T-helper 1 cell treated with Interleukin-12 subunit alpha and Interleukin-12 subunit beta and Interleukin-4 antibody, amounts not matched to agents 30 μg/mL and 1 μg/mL, for 36 hours (primary cell): ENCODE measurements around the gene CFAP251.
"Not testable (repeated sequence)": the region's sequence is repeated elsewhere in the genome, so short reads cannot be mapped to it uniquely, and the experiment has no call there.

Experiments
- H3K27ac Mint-ChIP-seq: one replicate; pipeline ENCODE4 v1.8.0; 2021; ENCODE audit warnings: mild to moderate bottlenecking, mixed read lengths
- H3K27me3 Mint-ChIP-seq: one replicate; pipeline ENCODE4 v1.8.0; 2021; ENCODE audit warnings: low read depth, mixed read lengths
- H3K36me3 Mint-ChIP-seq: one replicate; pipeline ENCODE4 v1.8.0; 2021; ENCODE audit warnings: low read depth, mixed read lengths
- H3K4me1 Mint-ChIP-seq: one replicate; pipeline ENCODE4 v1.8.0; 2021; ENCODE audit warnings: low read depth, mixed read lengths
- H3K4me3 Mint-ChIP-seq: one replicate; pipeline ENCODE4 v1.8.0; 2021; ENCODE audit warnings: mild to moderate bottlenecking, moderate library complexity, mixed read lengths
- H3K9me3 Mint-ChIP-seq: one replicate; pipeline ENCODE4 v1.8.0; 2021; ENCODE audit warnings: mixed read lengths

Gene CFAP251

GRCh38 chr12:121926874-121927706 lies 8.7 kb downstream of the CFAP251 start:
- no peaks in the 10 kb centered on the region for H3K27me3 Mint-ChIP-seq
- H3K4me1 Mint-ChIP-seq = peaks cover 2% of the 10 kb centered on the region
- no peak overlapping the region for H3K4me3 Mint-ChIP-seq
- H3K27ac Mint-ChIP-seq = no peak overlapping the region
- no peaks in the 10 kb centered on the region for H3K36me3 Mint-ChIP-seq
- no peaks in the 10 kb centered on the region for H3K9me3 Mint-ChIP-seq

GRCh38 chr12:121927813-121928212 lies 9.4 kb downstream of the CFAP251 start:
- Mint-ChIP-seq H3K27ac (no peak overlapping the region), H3K36me3 (peaks cover 4% of the 10 kb centered on the region), H3K9me3 (no peaks in the 10 kb centered on the region), H3K4me1 (peaks cover 2% of the 10 kb centered on the region), H3K4me3 (no peak overlapping the region), H3K27me3 (no peaks in the 10 kb centered on the region)

GRCh38 chr12:121929545-121929944 lies 11.2 kb downstream of the CFAP251 start:
- H3K27ac Mint-ChIP-seq, H3K4me3 Mint-ChIP-seq, H3K27me3 Mint-ChIP-seq, H3K36me3 Mint-ChIP-seq, H3K9me3 Mint-ChIP-seq, H3K4me1 Mint-ChIP-seq: not testable (repeated sequence)

- peaks cover 6% of the 10 kb centered on the region for H3K36me3 Mint-ChIP-seq
- no peak overlapping the region for H3K4me3 Mint-ChIP-seq
- H3K4me1 Mint-ChIP-seq = peaks cover 2% of the 10 kb centered on the region
- no peaks in the 10 kb centered on the region for H3K27me3 Mint-ChIP-seq
- H3K9me3 Mint-ChIP-seq = no peaks in the 10 kb centered on the region
- no peak overlapping the region for H3K27ac Mint-ChIP-seq
These were observed 12.5 kb downstream of the CFAP251 start for GRCh38 chr12:121930862-121931261.

- H3K36me3 Mint-ChIP-seq = peaks cover 9% of the 10 kb centered on the region
- H3K27me3 Mint-ChIP-seq = no peaks in the 10 kb centered on the region
- no peak overlapping the region for H3K4me3 Mint-ChIP-seq
- H3K9me3 Mint-ChIP-seq = no peaks in the 10 kb centered on the region
- H3K27ac Mint-ChIP-seq = no peak overlapping the region
- H3K4me1 Mint-ChIP-seq = peaks cover 2% of the 10 kb centered on the region
These were observed 13.8 kb downstream of the CFAP251 start for GRCh38 chr12:121932176-121932536.

- no peaks in the 10 kb centered on the region for H3K27me3 Mint-ChIP-seq
- no peak overlapping the region for H3K27ac Mint-ChIP-seq
- H3K9me3 Mint-ChIP-seq = no peaks in the 10 kb centered on the region
- H3K4me1 Mint-ChIP-seq = peaks cover 3% of the 10 kb centered on the region
- peaks cover 10% of the 10 kb centered on the region for H3K36me3 Mint-ChIP-seq
- H3K4me3 Mint-ChIP-seq = no peak overlapping the region
These were observed 14.6 kb downstream of the CFAP251 start for GRCh38 chr12:121932914-121933521.

- H3K27me3 Mint-ChIP-seq = no peaks in the 10 kb centered on the region
- peaks cover 3% of the 10 kb centered on the region for H3K4me1 Mint-ChIP-seq
- no peak overlapping the region for H3K27ac Mint-ChIP-seq
- no peaks in the 10 kb centered on the region for H3K9me3 Mint-ChIP-seq
- peaks cover 10% of the 10 kb centered on the region for H3K36me3 Mint-ChIP-seq
- H3K4me3 Mint-ChIP-seq = no peak overlapping the region
These were observed 15.3 kb downstream of the CFAP251 start for GRCh38 chr12:121933522-121934308.

- Mint-ChIP-seq H3K4me1 (peaks cover 3% of the 10 kb centered on the region), H3K27me3 (no peaks in the 10 kb centered on the region), H3K4me3 (no peak overlapping the region), H3K9me3 (no peaks in the 10 kb centered on the region), H3K27ac (no peak overlapping the region), H3K36me3 (peaks cover 10% of the 10 kb centered on the region)
These were observed 15.9 kb downstream of the CFAP251 start for GRCh38 chr12:121934309-121934664.

- no peaks in the 10 kb centered on the region for H3K27me3 Mint-ChIP-seq
- no peak overlapping the region for H3K27ac Mint-ChIP-seq
- H3K36me3 Mint-ChIP-seq = peaks cover 7% of the 10 kb centered on the region
- no peak overlapping the region for H3K4me3 Mint-ChIP-seq
- peaks cover 3% of the 10 kb centered on the region for H3K4me1 Mint-ChIP-seq
- H3K9me3 Mint-ChIP-seq = no peaks in the 10 kb centered on the region
These were observed 19.3 kb downstream of the CFAP251 start for GRCh38 chr12:121937654-121938053.

GRCh38 chr12:121939186-121939585 lies 20.8 kb downstream of the CFAP251 start:
- Mint-ChIP-seq H3K36me3 (peaks cover 6% of the 10 kb centered on the region), H3K4me1 (peaks cover 3% of the 10 kb centered on the region), H3K4me3 (no peak overlapping the region), H3K27ac (no peak overlapping the region), H3K27me3 (no peaks in the 10 kb centered on the region), H3K9me3 (no peaks in the 10 kb centered on the region)

- no peak overlapping the region for H3K27ac Mint-ChIP-seq
- no peaks in the 10 kb centered on the region for H3K9me3 Mint-ChIP-seq
- H3K36me3 Mint-ChIP-seq = peaks cover 5% of the 10 kb centered on the region
- peaks cover 3% of the 10 kb centered on the region for H3K4me1 Mint-ChIP-seq
- no peak overlapping the region for H3K4me3 Mint-ChIP-seq
- no peaks in the 10 kb centered on the region for H3K27me3 Mint-ChIP-seq
These were observed 21.8 kb downstream of the CFAP251 start for GRCh38 chr12:121939992-121940766.

GRCh38 chr12:121942145-121942718 lies 23.8 kb downstream of the CFAP251 start:
- Mint-ChIP-seq H3K27ac (no peak overlapping the region), H3K36me3 (peaks cover 2% of the 10 kb centered on the region), H3K27me3 (no peaks in the 10 kb centered on the region), H3K4me1 (peaks cover 3% of the 10 kb centered on the region), H3K9me3 (no peaks in the 10 kb centered on the region), H3K4me3 (no peak overlapping the region)

GRCh38 chr12:121943926-121944325 lies 25.5 kb downstream of the CFAP251 start:
- Mint-ChIP-seq H3K4me1 (no peaks in the 10 kb centered on the region), H3K36me3 (no peaks in the 10 kb centered on the region), H3K27ac (no peak overlapping the region), H3K9me3 (no peaks in the 10 kb centered on the region), H3K4me3 (no peak overlapping the region), H3K27me3 (no peaks in the 10 kb centered on the region)
